Measurements from ENCODE around the gene DNAJC3.
"Not testable (repeated sequence)": the region's sequence is repeated elsewhere in the genome, so short reads cannot be mapped to it uniquely, and the experiment has no call there.

Gene DNAJC3

DNA sequence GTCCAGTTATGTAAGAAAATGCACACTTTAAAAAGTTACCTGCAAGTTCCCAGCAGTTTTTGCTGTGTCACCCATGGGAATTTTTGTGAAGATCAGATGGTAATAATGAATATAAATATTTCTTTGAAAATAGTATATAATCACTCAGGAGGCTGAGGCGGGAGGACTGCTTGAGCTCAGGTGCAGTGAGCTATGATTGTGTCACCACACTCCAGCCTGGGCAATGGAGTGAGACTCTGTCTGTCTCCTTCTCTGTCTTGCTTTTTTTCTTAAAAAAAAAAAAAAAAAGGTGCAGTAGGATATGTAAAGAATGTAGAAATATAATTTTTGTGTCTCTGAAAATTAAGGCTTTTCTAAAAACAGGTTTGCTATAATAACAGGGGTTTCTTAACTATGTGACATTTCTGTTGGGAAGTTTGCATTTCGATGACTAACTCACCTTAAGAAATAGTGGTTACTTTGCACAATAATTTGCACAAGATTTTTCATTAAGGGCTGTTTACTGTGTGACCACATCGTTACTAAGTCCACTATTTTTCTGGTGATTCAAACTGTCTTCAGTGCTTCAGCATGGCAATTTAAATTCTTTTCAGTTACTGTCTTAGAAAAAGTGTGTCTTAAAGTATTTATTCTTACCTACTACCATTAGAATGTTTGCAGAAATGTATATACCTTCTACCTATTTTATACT is 37.3 kb downstream of the DNAJC3 start:
- no peak for DNase-seq (ENCODE audit: low read depth in 2 of 2)

- no peak for DNase-seq (ENCODE audit: low read depth in 2 of 2)
Measured at GRCh38 chr13:95716231-95716630, 39.3 kb downstream of the DNAJC3 start.

DNA sequence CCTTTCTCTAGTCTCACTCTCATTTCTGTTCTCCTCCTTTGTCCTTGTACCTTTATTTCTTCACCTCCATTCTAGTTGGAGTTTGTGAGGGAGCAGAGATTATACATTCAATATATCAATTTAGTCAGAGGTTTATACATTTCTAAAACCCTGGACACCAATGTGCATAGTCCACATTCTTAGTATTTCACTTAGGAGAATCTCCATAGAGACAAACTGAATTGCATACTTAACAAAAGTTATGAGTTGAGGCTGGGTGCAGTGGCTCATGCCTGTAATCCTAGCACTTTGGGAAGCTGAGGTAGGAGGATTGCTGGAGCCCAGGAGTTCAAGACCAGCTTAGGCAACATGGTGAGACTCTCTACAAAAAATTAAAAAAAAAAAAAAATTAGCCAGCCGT is 45.3 kb downstream of the DNAJC3 start:
- no peak for DNase-seq (ENCODE audit: low read depth in 2 of 2)

DNA sequence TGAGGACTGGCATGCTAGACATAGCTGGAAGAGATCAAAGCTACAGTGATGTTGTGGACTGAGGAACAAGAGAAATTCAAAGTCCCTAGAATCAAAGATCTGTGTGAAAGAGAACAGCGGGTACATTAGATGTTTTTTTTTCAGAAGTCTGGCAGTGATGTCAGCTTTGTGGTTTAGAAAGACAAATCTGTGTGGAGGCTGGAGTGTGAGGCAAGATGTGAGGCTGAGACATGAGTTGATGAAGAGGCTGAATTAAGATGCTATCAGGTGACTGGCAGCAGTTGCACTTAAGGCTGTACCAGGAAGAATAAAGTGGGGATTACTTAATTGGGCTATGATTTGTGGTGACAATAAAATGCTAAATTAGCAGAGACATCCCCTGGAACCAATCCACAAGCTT is 46.5 kb downstream of the DNAJC3 start:
- DNase-seq (ENCODE audit: low read depth in 2 of 2): no peak

DNA sequence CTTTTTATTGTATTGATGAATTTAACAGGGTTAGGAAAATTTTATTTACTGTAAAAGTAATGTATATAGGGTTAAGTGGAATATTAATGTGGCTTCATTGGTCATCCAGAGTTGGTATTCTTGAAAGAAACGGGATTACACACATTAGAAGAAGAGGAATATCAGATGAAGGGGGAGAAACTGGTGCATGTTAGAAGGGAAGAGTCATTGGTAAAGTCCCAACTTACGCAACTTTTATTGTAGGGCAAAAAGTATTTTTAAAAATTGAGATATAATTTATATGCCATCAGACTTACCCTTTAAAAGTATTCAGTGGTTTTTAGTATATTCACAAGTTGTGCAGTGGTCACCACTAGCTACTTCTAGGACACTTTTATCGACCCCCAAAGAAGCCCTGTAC is 47.3 kb downstream of the DNAJC3 start:
- no peak for DNase-seq (ENCODE audit: low read depth in 2 of 2)

GRCh38 chr13:95726876-95727275 is 49.9 kb downstream of the DNAJC3 start:
- DNase-seq (ENCODE audit: low read depth in 2 of 2): no peak

GRCh38 chr13:95728957-95729356 is 52.0 kb downstream of the DNAJC3 start:
- DNase-seq (ENCODE audit: low read depth in 2 of 2): no peak

GRCh38 chr13:95734124-95734523 is 57.2 kb downstream of the DNAJC3 start:
- no peak for DNase-seq (ENCODE audit: low read depth in 2 of 2)

- DNase-seq (ENCODE audit: low read depth in 2 of 2): not testable (repeated sequence)
Measured at GRCh38 chr13:95740071-95740978, 63.4 kb downstream of the DNAJC3 start.

DNA sequence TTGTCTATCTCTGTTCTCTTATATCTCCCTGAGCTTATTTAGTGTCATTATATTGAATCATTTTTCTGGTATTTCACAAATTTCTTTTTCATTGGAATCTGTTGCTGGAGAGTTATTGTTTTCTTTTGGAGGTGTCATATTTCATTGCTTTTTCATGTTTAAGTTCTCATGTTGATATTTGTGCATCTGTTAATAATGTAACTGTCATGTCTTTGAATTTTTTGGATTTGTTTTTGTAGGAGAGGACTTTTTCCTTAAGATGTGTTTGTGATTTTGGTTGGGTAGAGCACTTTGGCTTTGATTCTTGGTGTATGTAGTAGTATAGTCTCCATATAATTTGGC is 64.0 kb downstream of the DNAJC3 start:
- DNase-seq (ENCODE audit: low read depth in 2 of 2): no peak

GRCh38 chr13:95741584-95742563 is 64.9 kb downstream of the DNAJC3 start:
- DNase-seq (ENCODE audit: low read depth in 2 of 2): no peak

GRCh38 chr13:95743192-95743591 is 66.3 kb downstream of the DNAJC3 start:
- no peak for DNase-seq (ENCODE audit: low read depth in 2 of 2)

- DNase-seq (ENCODE audit: low read depth in 2 of 2): no peak
Measured at GRCh38 chr13:95745289-95745688, 68.3 kb downstream of the DNAJC3 start.

- DNase-seq (ENCODE audit: low read depth in 2 of 2): no peak
Measured at GRCh38 chr13:95745752-95746151, 68.8 kb downstream of the DNAJC3 start.

GRCh38 chr13:95749545-95749944 is 72.6 kb downstream of the DNAJC3 start:
- DNase-seq (ENCODE audit: low read depth in 2 of 2): no peak

GRCh38 chr13:95752677-95753076 is 75.7 kb downstream of the DNAJC3 start:
- no peak for DNase-seq (ENCODE audit: low read depth in 2 of 2)

DNA sequence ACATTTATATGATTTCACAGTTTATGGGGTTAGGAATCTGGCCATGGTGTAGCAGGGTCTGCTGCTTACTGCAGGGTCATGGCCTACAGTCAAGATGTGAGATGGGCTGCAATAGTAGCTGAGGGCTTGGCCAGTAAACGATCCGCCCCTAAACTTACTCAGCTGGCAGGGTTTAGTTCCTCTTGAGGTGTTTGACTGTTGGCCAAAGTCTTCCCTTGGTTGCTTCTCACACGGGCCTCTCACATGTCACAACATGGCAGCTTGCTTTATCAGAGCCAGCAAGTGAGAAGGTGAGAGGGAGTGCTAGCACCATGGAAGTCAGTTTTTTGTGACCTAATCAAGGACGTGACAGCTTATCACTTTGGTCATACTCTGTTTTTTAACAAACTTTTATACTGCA is 77.1 kb downstream of the DNAJC3 start:
- DNase-seq (ENCODE audit: low read depth in 2 of 2): no peak

DNA sequence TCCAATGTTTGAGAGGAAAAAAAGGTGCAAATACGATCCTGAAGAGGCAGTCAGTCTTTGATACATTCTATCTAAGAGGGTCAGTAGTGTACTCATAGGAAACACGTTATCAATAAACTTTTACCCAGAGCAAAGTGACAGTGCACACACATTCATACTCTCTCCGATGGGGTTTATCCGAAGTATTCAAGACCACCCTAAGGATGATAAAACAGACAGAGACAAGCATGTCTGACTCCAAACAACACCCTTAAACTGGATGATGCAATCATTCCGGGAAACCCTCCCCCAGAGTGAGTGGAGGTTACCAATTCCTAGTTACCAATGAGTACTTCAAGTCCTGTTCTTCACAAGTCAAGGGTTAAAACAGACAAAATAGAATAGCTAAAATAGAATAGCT is 79.1 kb downstream of the DNAJC3 start:
- no peak for DNase-seq (ENCODE audit: low read depth in 2 of 2)

GRCh38 chr13:95762626-95763025 is 85.7 kb downstream of the DNAJC3 start:
- DNase-seq (ENCODE audit: low read depth in 2 of 2): not testable (repeated sequence)

GRCh38 chr13:95763601-95764000 is 86.7 kb downstream of the DNAJC3 start:
- DNase-seq (ENCODE audit: low read depth in 2 of 2): no peak

DNA sequence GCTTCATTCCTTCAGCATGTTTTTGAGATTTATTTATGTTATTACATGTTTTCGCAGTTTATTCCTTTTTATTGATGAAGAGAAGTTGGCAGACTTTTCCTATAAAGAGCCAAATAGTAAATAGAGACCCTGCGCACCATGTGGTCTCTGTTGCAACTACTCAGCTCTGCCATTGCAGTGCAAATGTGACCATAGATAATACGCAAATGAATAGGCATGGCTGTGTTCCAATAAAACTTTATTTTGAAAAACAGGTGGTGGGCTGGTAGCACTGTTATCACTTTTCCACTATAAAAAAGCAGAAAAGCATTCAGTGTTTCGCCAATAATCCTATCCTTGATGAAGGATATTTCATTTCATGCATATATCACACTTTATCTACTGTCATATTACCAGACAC is 95.0 kb downstream of the DNAJC3 start:
- DNase-seq (ENCODE audit: low read depth in 2 of 2): no peak

- no peak for DNase-seq (ENCODE audit: low read depth in 2 of 2)
Measured at GRCh38 chr13:95779522-95779921, 102.6 kb downstream of the DNAJC3 start.

Measured in stimulated activated CD8-positive, alpha-beta memory T cell treated with anti-CD3 and anti-CD28 coated beads, Interleukin-15, amount 100 ng/mL, for 4 hours (primary cell).